ENCODE results near the gene KCNH1.
A peak's percentile ranks its signal among the peaks of the same experiment; 100 is the strongest.

KCNH1 gene

GRCh38 chr1:210917560-210918169, 216.3 kb downstream of the KCNH1 start:
- in situ Hi-C loops (cut with HindIII; ENCODE audit: low pct_unique_long_range_greater_than_20kb, low sequenced_read_pairs) = no loop called here
- no peak for DNase-seq (ENCODE audit: low read depth in 1 of 2, low spot score in 1 of 2)
- TF ChIP-seq JUND (IDR thresholded peaks at IDR 0.05; ENCODE audit: low read depth) = no peak

- peak in 1 of 2 experiments; percentile 80 for DNase-seq (ENCODE audit: low read depth in 1 of 2, low spot score in 1 of 2)
- in situ Hi-C loops (cut with HindIII; ENCODE audit: low pct_unique_long_range_greater_than_20kb, low sequenced_read_pairs) = no loop called here
- TF ChIP-seq JUND (IDR thresholded peaks at IDR 0.05; ENCODE audit: low read depth) = no peak; the same call in 1 of the 2 replicates
Measured at GRCh38 chr1:210916548-210916947, 217.4 kb downstream of the KCNH1 start.

GRCh38 chr1:210915890-210916507, 217.9 kb downstream of the KCNH1 start:
- TF ChIP-seq JUND (IDR thresholded peaks at IDR 0.05; ENCODE audit: low read depth) = peak; percentile 38; the same call in 1 of the 2 replicates
- DNase-seq (ENCODE audit: low read depth in 1 of 2, low spot score in 1 of 2) = peak; percentile 16 to 80
- in situ Hi-C loops (cut with HindIII; ENCODE audit: low pct_unique_long_range_greater_than_20kb, low sequenced_read_pairs) = no loop called here

GRCh38 chr1:210912752-210913151, 221.2 kb downstream of the KCNH1 start:
- no peak for DNase-seq (ENCODE audit: low read depth in 1 of 2, low spot score in 1 of 2)
- in situ Hi-C loops (cut with HindIII; ENCODE audit: low pct_unique_long_range_greater_than_20kb, low sequenced_read_pairs) = no loop called here
- TF ChIP-seq JUND (IDR thresholded peaks at IDR 0.05; ENCODE audit: low read depth) = no peak

- TF ChIP-seq JUND (IDR thresholded peaks at IDR 0.05; ENCODE audit: low read depth) = no peak
- in situ Hi-C loops (cut with HindIII; ENCODE audit: low pct_unique_long_range_greater_than_20kb, low sequenced_read_pairs) = no loop called here
- DNase-seq (ENCODE audit: low read depth in 1 of 2, low spot score in 1 of 2) = no peak
Measured at GRCh38 chr1:210910020-210910575, 223.8 kb downstream of the KCNH1 start.

- no peak for TF ChIP-seq JUND (IDR thresholded peaks at IDR 0.05; ENCODE audit: low read depth)
- in situ Hi-C loops (cut with HindIII; ENCODE audit: low pct_unique_long_range_greater_than_20kb, low sequenced_read_pairs) = no loop called here
Measured at GRCh38 chr1:210908791-210909190, 225.2 kb downstream of the KCNH1 start.

GRCh38 chr1:210908257-210908656, 225.7 kb downstream of the KCNH1 start:
- no peak for DNase-seq (ENCODE audit: low read depth in 1 of 2, low spot score in 1 of 2)
- in situ Hi-C loops (cut with HindIII; ENCODE audit: low pct_unique_long_range_greater_than_20kb, low sequenced_read_pairs) = no loop called here
- TF ChIP-seq JUND (IDR thresholded peaks at IDR 0.05; ENCODE audit: low read depth) = no peak

More at GRCh38 chr1:210908791-210909190, 225.2 kb downstream of the KCNH1 start:
- no peak for DNase-seq (ENCODE audit: low read depth in 1 of 2, low spot score in 1 of 2)

- no peak for TF ChIP-seq JUND (IDR thresholded peaks at IDR 0.05; ENCODE audit: low read depth)
- no peak for DNase-seq (ENCODE audit: low read depth in 1 of 2, low spot score in 1 of 2)
- in situ Hi-C loops (cut with HindIII; ENCODE audit: low pct_unique_long_range_greater_than_20kb, low sequenced_read_pairs) = no loop called here
Measured at GRCh38 chr1:210907251-210907805, 226.6 kb downstream of the KCNH1 start.

- no peak for TF ChIP-seq JUND (IDR thresholded peaks at IDR 0.05; ENCODE audit: low read depth)
- in situ Hi-C loops (cut with HindIII; ENCODE audit: low pct_unique_long_range_greater_than_20kb, low sequenced_read_pairs) = no loop called here
- DNase-seq (ENCODE audit: low read depth in 1 of 2, low spot score in 1 of 2) = no peak
Measured at GRCh38 chr1:210905944-210906453, 227.9 kb downstream of the KCNH1 start.

- in situ Hi-C loops (cut with HindIII; ENCODE audit: low pct_unique_long_range_greater_than_20kb, low sequenced_read_pairs) = no loop called here
- no peak for TF ChIP-seq JUND (IDR thresholded peaks at IDR 0.05; ENCODE audit: low read depth)
- DNase-seq (ENCODE audit: low read depth in 1 of 2, low spot score in 1 of 2) = no peak
Measured at GRCh38 chr1:210905365-210905904, 228.5 kb downstream of the KCNH1 start.

GRCh38 chr1:210901981-210902770, 231.8 kb downstream of the KCNH1 start:
- TF ChIP-seq JUND (IDR thresholded peaks at IDR 0.05; ENCODE audit: low read depth) = no peak
- DNase-seq (ENCODE audit: low read depth in 1 of 2, low spot score in 1 of 2) = no peak
- in situ Hi-C loops (cut with HindIII; ENCODE audit: low pct_unique_long_range_greater_than_20kb, low sequenced_read_pairs) = no loop called here

GRCh38 chr1:210900820-210901219, 233.1 kb downstream of the KCNH1 start:
- no peak for TF ChIP-seq JUND (IDR thresholded peaks at IDR 0.05; ENCODE audit: low read depth)
- in situ Hi-C loops (cut with HindIII; ENCODE audit: low pct_unique_long_range_greater_than_20kb, low sequenced_read_pairs) = no loop called here
- no peak for DNase-seq (ENCODE audit: low read depth in 1 of 2, low spot score in 1 of 2)

All from T47D (cell line).